ENCODE data around the gene SLC2A13. TPM values are rescaled to one million over a fixed set of nuclear protein-coding genes. Genes with fewer than 3 reads are reported as not detected.

The SLC2A13 gene
- polyA plus RNA-seq, 1 donor (not counting 4 experiments of a cell fraction or from before 2014, with no cell fraction given) = 1.1 TPM

- Histone ChIP-seq H3K4me1 (ENCODE audit: control insufficient read depth, extremely low read depth, insufficient read depth, low read length) (no peaks in the 10 kb centered on the region), H2AFZ (ENCODE audit: control insufficient read depth, low read length) (no peak overlapping the region), H3K9me1 (ENCODE audit: control insufficient read depth, extremely low read depth, insufficient read depth, low read length) (no peaks in the 10 kb centered on the region), H4K20me1 (ENCODE audit: control insufficient read depth, extremely low read depth, insufficient read depth, low read length) (no peaks in the 10 kb centered on the region), H3K9ac (ENCODE audit: control insufficient read depth, extremely low read depth, insufficient read depth, low read length) (no peak overlapping the region), H3K27me3 (ENCODE audit: control insufficient read depth, extremely low read depth, insufficient read depth, low read length) (no peaks in the 10 kb centered on the region), H3K36me3 (ENCODE audit: control insufficient read depth in 2 of 2, extremely low read depth in 1 of 2, insufficient read depth in 2 of 2, low read length in 2 of 2) (no peaks in the 10 kb centered on the region), H3K9me3 (ENCODE audit: control insufficient read depth, low read depth, low read length) (no peaks in the 10 kb centered on the region), H3K4me3 (ENCODE audit: control insufficient read depth in 2 of 3, extremely low read depth in 1 of 3, insufficient read depth in 2 of 3, low read depth in 1 of 3, low read length in 3 of 3) (no peak overlapping the region), H3K79me2 (ENCODE audit: control insufficient read depth, insufficient read depth, low read length) (no peaks in the 10 kb centered on the region), H3K27ac (ENCODE audit: control insufficient read depth, insufficient read depth, low read length) (no peak overlapping the region), H3K4me2 (ENCODE audit: control insufficient read depth, extremely low read depth, insufficient read depth, low read depth, low read length) (peak overlapping the region; percentile 25)
- dilution Hi-C loops (cut with MboI; ENCODE audit: extremely low pct_ligation_motif_present, low sequenced_read_pairs) = no loop called here
- FAIRE-seq = no peak
- TF ChIP-seq, protein P1, sequence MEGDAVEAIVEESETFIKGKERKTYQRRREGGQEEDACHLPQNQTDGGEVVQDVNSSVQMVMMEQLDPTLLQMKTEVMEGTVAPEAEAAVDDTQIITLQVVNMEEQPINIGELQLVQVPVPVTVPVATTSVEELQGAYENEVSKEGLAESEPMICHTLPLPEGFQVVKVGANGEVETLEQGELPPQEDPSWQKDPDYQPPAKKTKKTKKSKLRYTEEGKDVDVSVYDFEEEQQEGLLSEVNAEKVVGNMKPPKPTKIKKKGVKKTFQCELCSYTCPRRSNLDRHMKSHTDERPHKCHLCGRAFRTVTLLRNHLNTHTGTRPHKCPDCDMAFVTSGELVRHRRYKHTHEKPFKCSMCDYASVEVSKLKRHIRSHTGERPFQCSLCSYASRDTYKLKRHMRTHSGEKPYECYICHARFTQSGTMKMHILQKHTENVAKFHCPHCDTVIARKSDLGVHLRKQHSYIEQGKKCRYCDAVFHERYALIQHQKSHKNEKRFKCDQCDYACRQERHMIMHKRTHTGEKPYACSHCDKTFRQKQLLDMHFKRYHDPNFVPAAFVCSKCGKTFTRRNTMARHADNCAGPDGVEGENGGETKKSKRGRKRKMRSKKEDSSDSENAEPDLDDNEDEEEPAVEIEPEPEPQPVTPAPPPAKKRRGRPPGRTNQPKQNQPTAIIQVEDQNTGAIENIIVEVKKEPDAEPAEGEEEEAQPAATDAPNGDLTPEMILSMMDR (optimal IDR thresholded peaks at IDR 0.05 in 1 of 3, IDR thresholded peaks at IDR 0.05 in 1 of 3, conservative IDR thresholded peaks at IDR 0.05 in 1 of 3; ENCODE audit: extremely low read depth in 1 of 3, insufficient read depth in 2 of 3, low read length in 3 of 3) = no peak
- TF ChIP-seq EZH2 (IDR thresholded peaks at IDR 0.05; ENCODE audit: low read length) = no peak
- no peak for DNase-seq (ENCODE audit: low read depth, low spot score)
Measured at GRCh38 chr12:40055228-40055579, 50.7 kb downstream of the SLC2A13 start.

- dilution Hi-C loops (cut with MboI; ENCODE audit: extremely low pct_ligation_motif_present, low sequenced_read_pairs) = no loop called here
- Histone ChIP-seq H3K9ac (ENCODE audit: control insufficient read depth, extremely low read depth, insufficient read depth, low read length) (no peak overlapping the region), H2AFZ (ENCODE audit: control insufficient read depth, low read length) (no peak overlapping the region), H4K20me1 (ENCODE audit: control insufficient read depth, extremely low read depth, insufficient read depth, low read length) (no peaks in the 10 kb centered on the region), H3K4me2 (ENCODE audit: control insufficient read depth, extremely low read depth, insufficient read depth, low read depth, low read length) (peak overlapping the region; percentile 25), H3K27me3 (ENCODE audit: control insufficient read depth, extremely low read depth, insufficient read depth, low read length) (no peaks in the 10 kb centered on the region), H3K9me1 (ENCODE audit: control insufficient read depth, extremely low read depth, insufficient read depth, low read length) (no peaks in the 10 kb centered on the region), H3K79me2 (ENCODE audit: control insufficient read depth, insufficient read depth, low read length) (no peaks in the 10 kb centered on the region), H3K4me1 (ENCODE audit: control insufficient read depth, extremely low read depth, insufficient read depth, low read length) (no peaks in the 10 kb centered on the region), H3K4me3 (ENCODE audit: control insufficient read depth in 2 of 3, extremely low read depth in 1 of 3, insufficient read depth in 2 of 3, low read depth in 1 of 3, low read length in 3 of 3) (no peak overlapping the region), H3K27ac (ENCODE audit: control insufficient read depth, insufficient read depth, low read length) (no peak overlapping the region), H3K36me3 (ENCODE audit: control insufficient read depth in 2 of 2, extremely low read depth in 1 of 2, insufficient read depth in 2 of 2, low read length in 2 of 2) (no peaks in the 10 kb centered on the region), H3K9me3 (ENCODE audit: control insufficient read depth, low read depth, low read length) (no peaks in the 10 kb centered on the region)
- TF ChIP-seq EZH2 (IDR thresholded peaks at IDR 0.05; ENCODE audit: low read length) = no peak
- TF ChIP-seq, protein P1 (optimal IDR thresholded peaks at IDR 0.05 in 1 of 3, IDR thresholded peaks at IDR 0.05 in 1 of 3, conservative IDR thresholded peaks at IDR 0.05 in 1 of 3; ENCODE audit: extremely low read depth in 1 of 3, insufficient read depth in 2 of 3, low read length in 3 of 3) = no peak
- FAIRE-seq (peak; percentile 74), DNase-seq (ENCODE audit: low read depth, low spot score) (peak; percentile 0)
Measured at GRCh38 chr12:40054555-40055227, 51.2 kb downstream of the SLC2A13 start.

Data from keratinocyte (primary cell).